ENCODE data around the gene BCAM. TPM values are rescaled to one million over a fixed set of nuclear protein-coding genes. Genes with fewer than 3 reads are reported as not detected.

The BCAM gene
- polyA plus RNA-seq, 2 of the 4 experiments (the other 2 are of a cell fraction) = 18.4 to 88.1 TPM

GRCh38 chr19:44867578-44867977 lies 58.7 kb downstream of the BCAM start:
- CTCF ChIA-PET = interaction anchor here (0.9 to 3.5 kb wide), 7 partner anchors 8 to 97 kb away, joined by 3 to 12 read pairs (median 5); partner anchors contain the start of gene TOMM40
- ATAC-seq = no peak
- Histone ChIP-seq H3K4me3 (no peak overlapping the region), H3K4me1 (no peaks in the 10 kb centered on the region), H3K4me2 (no peak overlapping the region), H3K9me3 (no peaks in the 10 kb centered on the region), H3K27ac (no peak overlapping the region)
- TF ChIP-seq RARB (CRISPR knock-in tag; IDR thresholded peaks at IDR 0.05) (no peak), HEYL (CRISPR knock-in tag; IDR thresholded peaks at IDR 0.05) (no peak), NR3C1 (IDR thresholded peaks at IDR 0.05) (no peak), EHMT2 (IDR thresholded peaks at IDR 0.05; ENCODE audit: low read depth) (no peak)
- TF ChIP-seq, protein P1, sequence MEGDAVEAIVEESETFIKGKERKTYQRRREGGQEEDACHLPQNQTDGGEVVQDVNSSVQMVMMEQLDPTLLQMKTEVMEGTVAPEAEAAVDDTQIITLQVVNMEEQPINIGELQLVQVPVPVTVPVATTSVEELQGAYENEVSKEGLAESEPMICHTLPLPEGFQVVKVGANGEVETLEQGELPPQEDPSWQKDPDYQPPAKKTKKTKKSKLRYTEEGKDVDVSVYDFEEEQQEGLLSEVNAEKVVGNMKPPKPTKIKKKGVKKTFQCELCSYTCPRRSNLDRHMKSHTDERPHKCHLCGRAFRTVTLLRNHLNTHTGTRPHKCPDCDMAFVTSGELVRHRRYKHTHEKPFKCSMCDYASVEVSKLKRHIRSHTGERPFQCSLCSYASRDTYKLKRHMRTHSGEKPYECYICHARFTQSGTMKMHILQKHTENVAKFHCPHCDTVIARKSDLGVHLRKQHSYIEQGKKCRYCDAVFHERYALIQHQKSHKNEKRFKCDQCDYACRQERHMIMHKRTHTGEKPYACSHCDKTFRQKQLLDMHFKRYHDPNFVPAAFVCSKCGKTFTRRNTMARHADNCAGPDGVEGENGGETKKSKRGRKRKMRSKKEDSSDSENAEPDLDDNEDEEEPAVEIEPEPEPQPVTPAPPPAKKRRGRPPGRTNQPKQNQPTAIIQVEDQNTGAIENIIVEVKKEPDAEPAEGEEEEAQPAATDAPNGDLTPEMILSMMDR (IDR thresholded peaks at IDR 0.05) = no peak
- 92% methylated on average over 12 of the region's 12 CpGs for WGBS (ENCODE audit: missing lambda C conversion rate)
- no peak for DNase-seq (ENCODE audit: low read depth in 1 of 2, low spot score in 1 of 2)
- POLR2A ChIA-PET = no interaction called here
- no peak for FAIRE-seq

DNA sequence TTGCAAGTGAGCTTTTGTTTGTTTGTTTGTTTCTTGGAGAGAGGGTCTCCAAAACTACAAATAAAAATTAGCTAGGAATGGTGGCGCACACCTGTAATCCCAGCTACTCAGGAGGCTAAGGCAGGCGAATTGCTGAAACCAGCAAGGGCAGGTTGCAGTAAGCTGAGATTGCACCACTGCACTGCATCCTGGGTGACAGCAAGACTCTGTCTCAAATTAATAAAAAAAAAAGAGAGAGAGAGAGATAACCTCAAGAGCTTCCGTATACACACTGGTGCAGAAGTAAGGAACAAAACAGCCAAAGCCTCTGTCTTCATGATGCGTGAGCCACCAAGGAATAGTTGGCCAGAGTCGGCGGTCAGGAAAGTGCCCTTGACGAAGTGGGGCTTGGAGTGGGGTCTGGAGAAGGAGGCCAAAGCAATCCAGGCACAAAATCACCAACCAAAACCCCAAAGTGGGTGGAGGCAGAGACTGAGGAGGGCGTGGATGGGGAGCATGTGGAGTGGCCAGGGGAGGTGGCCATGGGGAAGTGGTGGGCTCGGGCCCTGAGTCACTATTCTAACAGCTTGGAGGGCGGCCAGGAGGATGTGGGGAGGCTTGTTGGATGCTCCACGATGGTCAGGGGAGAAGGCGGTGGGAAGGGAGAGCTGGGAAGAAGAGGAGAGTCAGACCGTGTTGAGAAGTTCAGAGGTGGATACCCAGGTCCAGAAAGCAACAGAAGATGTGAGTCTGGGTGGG lies 61.0 kb downstream of the BCAM start:
- CTCF ChIA-PET = interaction anchor here (0.6 to 1.2 kb wide), 4 partner anchors 9 to 83 kb away, joined by 3 to 4 read pairs (median 3); no protein-coding TSS in a partner anchor
- H3K4me3 ChIP-seq = no peak overlapping the region
- no peaks in the 10 kb centered on the region for H3K9me3 ChIP-seq
- POLR2A ChIA-PET = no interaction called here
- DNase-seq (ENCODE audit: low read depth in 1 of 2, low spot score in 1 of 2) (no peak), FAIRE-seq (no peak), ATAC-seq (no peak; a peak in 1 of 6 replicates)
- no peaks in the 10 kb centered on the region for H3K4me1 ChIP-seq
- no peak for TF ChIP-seq GATA3 (IDR thresholded peaks at IDR 0.05; ENCODE audit: borderline replicate concordance)
- 80% methylated on average over 13 of the region's 13 CpGs for WGBS (ENCODE audit: missing lambda C conversion rate)
- H3K27ac ChIP-seq = no peak overlapping the region
- H3K4me2 ChIP-seq = no peak overlapping the region

Small RNAs within 50 kb of the gene (small RNA-seq; reads per million reads assigned to genes)
- 0 to 0.04 (median 0) reads per million in 6 experiments for gene RF00156

Other genes with a start within 250 kb of the BCAM start
- gene IGSF23, start 195.5 kb upstream of the BCAM start, polyA plus RNA-seq (2011; rRNA removed) = 0.14 and 0.29 TPM in 2 replicates
- 0.35 to 0.45 TPM (median 0.42 TPM) in 3 replicates for gene IGSF23, start 195.5 kb upstream of the BCAM start, polyA plus RNA-seq (2017; fragmentation: RNase III; extraction: RNeasy Plus Mini Kit Qiagen cat#74134 plus additional on column Dnase treatment)
- gene PVR, start 165.2 kb upstream of the BCAM start, polyA plus RNA-seq (2011; rRNA removed) = 108 and 110 TPM in 2 replicates
- gene PVR, start 165.2 kb upstream of the BCAM start, polyA plus RNA-seq (2017; fragmentation: RNase III; extraction: RNeasy Plus Mini Kit Qiagen cat#74134 plus additional on column Dnase treatment) = 86.2 to 98.1 TPM (median 90.3 TPM) in 3 replicates
- 8.2 and 13.7 TPM in 2 replicates for gene CEACAM19, start 137.6 kb upstream of the BCAM start, polyA plus RNA-seq (2011; rRNA removed)
- 7.2 to 10.3 TPM (median 9.7 TPM) in 3 replicates for gene CEACAM19, start 137.6 kb upstream of the BCAM start, polyA plus RNA-seq (2017; fragmentation: RNase III; extraction: RNeasy Plus Mini Kit Qiagen cat#74134 plus additional on column Dnase treatment)
- gene CEACAM16, start 110.0 kb upstream of the BCAM start, polyA plus RNA-seq (2011; rRNA removed) = not detected in 2 replicates
- 0.08 to 0.11 TPM in 2 of 3 replicates, not detected in the other for gene CEACAM16, start 110.0 kb upstream of the BCAM start, polyA plus RNA-seq (2017; fragmentation: RNase III; extraction: RNeasy Plus Mini Kit Qiagen cat#74134 plus additional on column Dnase treatment)
- gene BCL3, start 60.4 kb upstream of the BCAM start, polyA plus RNA-seq (2011; rRNA removed) = 22.6 and 25.3 TPM in 2 replicates
- 49.6 to 80.7 TPM (median 72.1 TPM) in 3 replicates for gene BCL3, start 60.4 kb upstream of the BCAM start, polyA plus RNA-seq (2017; fragmentation: RNase III; extraction: RNeasy Plus Mini Kit Qiagen cat#74134 plus additional on column Dnase treatment)
- gene CBLC, start 31.2 kb upstream of the BCAM start, polyA plus RNA-seq (2011; rRNA removed) = not detected in 2 replicates
- gene CBLC, start 31.2 kb upstream of the BCAM start, polyA plus RNA-seq (2017; fragmentation: RNase III; extraction: RNeasy Plus Mini Kit Qiagen cat#74134 plus additional on column Dnase treatment) = not detected in 3 replicates
- 69.4 and 84.8 TPM in 2 replicates for gene NECTIN2, start 37.2 kb downstream of the BCAM start, polyA plus RNA-seq (2011; rRNA removed)
- gene NECTIN2, start 37.2 kb downstream of the BCAM start, polyA plus RNA-seq (2017; fragmentation: RNase III; extraction: RNeasy Plus Mini Kit Qiagen cat#74134 plus additional on column Dnase treatment) = 77.7 to 92.4 TPM (median 89.6 TPM) in 3 replicates
- 83.6 and 92.7 TPM in 2 replicates for gene TOMM40, start 82.2 kb downstream of the BCAM start, polyA plus RNA-seq (2011; rRNA removed)
- 172 to 201 TPM (median 180 TPM) in 3 replicates for gene TOMM40, start 82.2 kb downstream of the BCAM start, polyA plus RNA-seq (2017; fragmentation: RNase III; extraction: RNeasy Plus Mini Kit Qiagen cat#74134 plus additional on column Dnase treatment)
- 9.4 and 12.5 TPM in 2 replicates for gene APOE, start 96.7 kb downstream of the BCAM start, polyA plus RNA-seq (2011; rRNA removed)
- gene APOE, start 96.7 kb downstream of the BCAM start, polyA plus RNA-seq (2017; fragmentation: RNase III; extraction: RNeasy Plus Mini Kit Qiagen cat#74134 plus additional on column Dnase treatment) = 16.2 to 31.9 TPM (median 20.2 TPM) in 3 replicates
- 82.1 and 88.7 TPM in 2 replicates for gene APOC1, start 105.5 kb downstream of the BCAM start, polyA plus RNA-seq (2011; rRNA removed)
- gene APOC1, start 105.5 kb downstream of the BCAM start, polyA plus RNA-seq (2017; fragmentation: RNase III; extraction: RNeasy Plus Mini Kit Qiagen cat#74134 plus additional on column Dnase treatment) = 172 to 198 TPM (median 196 TPM) in 3 replicates
- gene APOC4, start 133.1 kb downstream of the BCAM start, polyA plus RNA-seq (2011; rRNA removed) = not detected in 2 replicates
- gene APOC4, start 133.1 kb downstream of the BCAM start, polyA plus RNA-seq (2017; fragmentation: RNase III; extraction: RNeasy Plus Mini Kit Qiagen cat#74134 plus additional on column Dnase treatment) = not detected in 3 replicates
- gene APOC2, start 136.9 kb downstream of the BCAM start, polyA plus RNA-seq (2011; rRNA removed) = not detected in 2 replicates
- gene APOC2, start 136.9 kb downstream of the BCAM start, polyA plus RNA-seq (2017; fragmentation: RNase III; extraction: RNeasy Plus Mini Kit Qiagen cat#74134 plus additional on column Dnase treatment) = 0.27 TPM in 1 of 3 replicates, not detected in the others
- 96.5 and 99.3 TPM in 2 replicates for gene CLPTM1, start 146.3 kb downstream of the BCAM start, polyA plus RNA-seq (2011; rRNA removed)
- gene CLPTM1, start 146.3 kb downstream of the BCAM start, polyA plus RNA-seq (2017; fragmentation: RNase III; extraction: RNeasy Plus Mini Kit Qiagen cat#74134 plus additional on column Dnase treatment) = 173 to 188 TPM (median 180 TPM) in 3 replicates
- 7.5 and 8.1 TPM in 2 replicates for gene RELB, start 192.4 kb downstream of the BCAM start, polyA plus RNA-seq (2011; rRNA removed)
- gene RELB, start 192.4 kb downstream of the BCAM start, polyA plus RNA-seq (2017; fragmentation: RNase III; extraction: RNeasy Plus Mini Kit Qiagen cat#74134 plus additional on column Dnase treatment) = 9.6 to 15.1 TPM (median 9.6 TPM) in 3 replicates
- gene CLASRP, start 229.9 kb downstream of the BCAM start, polyA plus RNA-seq (2011; rRNA removed) = 30.7 and 39.0 TPM in 2 replicates
- gene CLASRP, start 229.9 kb downstream of the BCAM start, polyA plus RNA-seq (2017; fragmentation: RNase III; extraction: RNeasy Plus Mini Kit Qiagen cat#74134 plus additional on column Dnase treatment) = 74.8 to 93.7 TPM (median 86.4 TPM) in 3 replicates